AG08396 (cell line): ENCODE data around the gene SCARB2.

Experiments used
- DNase-seq: peaks from one replicate; pipeline ENCODE4 v3.0.0; 2012; ENCODE audit warnings: low spot score, mixed read lengths

Gene SCARB2

DNA sequence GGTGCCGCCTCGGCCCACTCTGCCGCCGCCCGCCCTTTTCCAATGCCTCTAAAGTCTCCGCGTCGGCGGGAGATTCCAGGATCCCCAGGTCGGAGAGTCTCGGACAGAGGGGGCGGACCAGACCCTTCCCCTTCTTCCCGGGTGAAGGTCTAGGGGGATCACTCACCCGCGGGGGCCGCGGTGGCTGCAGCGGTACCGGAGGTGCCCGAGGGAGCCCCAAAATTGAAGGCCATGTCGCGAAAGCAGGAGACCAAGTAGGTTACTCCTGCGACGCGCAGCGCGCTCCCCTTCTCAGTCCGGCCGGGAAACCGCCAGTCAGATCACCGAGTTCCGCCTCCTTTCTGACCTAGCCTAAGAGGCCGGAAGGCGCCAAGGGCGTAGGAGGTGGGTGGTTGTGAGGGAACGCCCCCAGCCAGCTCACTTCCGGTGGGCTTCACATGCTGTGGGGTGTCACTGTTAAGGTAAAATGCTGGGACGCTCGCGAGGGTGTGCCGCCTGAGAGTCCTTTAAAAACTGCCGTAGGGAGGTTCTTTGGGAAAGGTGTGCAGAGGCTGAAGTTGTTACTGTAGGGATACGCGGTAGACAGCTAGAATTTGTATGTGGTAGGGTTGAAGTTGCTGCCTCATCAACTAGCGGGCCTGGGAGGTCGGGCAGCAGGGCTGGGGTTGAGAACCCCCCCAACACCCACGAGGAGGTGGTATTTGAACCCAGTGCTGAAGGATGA, 65.3 kb downstream of the SCARB2 start, which contains the start of gene NUP54:
Gene NUP54 (minus strand): TSS at position 256 of the 724 bp plus-strand sequence. CDS start 23 bp downstream, at position 233.
- peak; percentile 92 for DNase-seq

DNA sequence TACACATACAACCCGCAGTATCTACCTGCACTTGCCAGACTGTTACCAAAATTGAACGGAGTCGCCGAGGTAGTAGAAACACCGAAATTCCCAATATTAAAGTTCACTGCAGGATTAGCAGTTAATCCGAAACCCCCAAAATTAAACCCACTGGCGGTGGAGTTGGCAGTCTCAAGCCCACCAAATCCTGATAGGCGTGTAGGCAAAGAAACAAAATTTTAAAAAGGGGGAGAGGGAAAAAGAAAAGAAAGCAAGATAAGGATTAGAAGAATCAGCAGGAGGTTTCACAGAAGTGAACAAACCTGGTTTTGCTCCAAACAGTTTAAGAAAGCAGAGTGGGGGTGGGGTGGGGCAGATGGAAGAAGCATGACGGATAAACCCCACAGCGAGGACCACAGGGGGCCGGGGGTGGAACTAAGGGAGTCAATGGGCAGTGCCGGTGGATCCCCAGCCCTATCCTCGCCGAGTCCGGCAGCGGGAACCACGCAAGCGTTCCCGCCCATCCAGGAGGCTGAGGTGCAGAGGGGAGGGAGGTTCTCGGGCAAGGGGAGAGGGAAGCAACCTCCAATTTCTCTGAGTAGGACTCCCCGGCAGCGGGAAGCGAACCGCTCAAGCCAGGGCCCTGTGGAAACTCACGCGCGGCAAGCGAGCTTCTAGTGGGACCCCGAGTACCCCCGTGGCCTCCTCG, 66.0 kb downstream of the SCARB2 start:
- peak; percentile 71 for DNase-seq

DNA sequence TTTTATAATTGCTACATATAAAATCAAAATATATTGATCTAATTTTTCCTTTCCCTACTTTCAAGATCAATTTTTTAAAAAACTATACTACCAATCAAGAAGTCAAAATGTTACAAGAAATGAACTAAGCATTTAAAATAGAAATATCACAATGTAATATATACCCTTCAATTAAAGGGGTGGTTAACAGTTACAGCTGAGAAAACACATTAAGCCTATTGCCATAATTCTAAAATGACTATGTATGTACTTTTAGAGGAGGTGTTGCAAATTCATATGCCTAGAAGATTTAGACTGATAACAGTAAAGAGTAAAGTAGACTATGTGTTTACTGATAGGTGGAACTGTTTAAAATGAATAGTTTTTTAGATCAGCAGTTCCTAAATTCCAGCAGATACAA, 69.1 kb downstream of the SCARB2 start:
- DNase-seq, result no peak

DNA sequence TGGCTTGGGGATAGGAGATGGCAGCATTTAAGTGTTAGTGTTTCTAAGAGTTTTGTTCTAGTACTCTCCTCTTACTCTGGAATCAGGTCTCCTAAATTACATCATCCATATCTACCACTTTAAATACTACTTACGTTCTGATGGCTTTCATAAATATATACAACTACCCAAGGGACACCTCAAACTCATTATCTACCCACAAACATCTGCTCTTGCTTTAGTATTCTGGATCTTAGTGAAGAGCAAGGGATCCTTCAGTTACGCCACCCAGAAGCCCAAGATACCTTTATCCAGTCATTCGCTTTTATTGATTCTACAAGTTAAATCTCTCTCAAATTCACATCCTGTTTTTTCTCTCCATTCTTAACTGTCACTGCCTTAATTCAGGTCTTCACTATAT, 72.4 kb downstream of the SCARB2 start:
- no peak for DNase-seq

DNA sequence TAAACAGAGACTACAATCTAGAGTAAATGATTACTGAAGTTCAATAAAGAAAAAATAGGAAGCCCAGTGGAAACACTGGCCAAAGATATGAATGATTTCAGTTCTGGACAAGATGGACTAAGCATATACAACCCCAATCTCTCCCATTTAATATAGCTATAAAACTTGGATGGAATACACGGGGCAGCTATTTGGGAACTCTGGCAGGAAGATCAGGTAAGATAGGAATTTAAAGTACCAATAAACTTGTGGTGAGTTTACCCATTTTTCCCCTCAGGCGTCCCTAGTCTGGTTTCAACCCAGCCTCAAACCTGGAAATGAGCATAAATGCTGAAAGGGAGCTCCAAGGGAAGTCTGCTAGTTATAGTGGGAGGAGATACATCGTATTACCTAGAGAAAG, 85.9 kb downstream of the SCARB2 start:
- no peak for DNase-seq

DNA sequence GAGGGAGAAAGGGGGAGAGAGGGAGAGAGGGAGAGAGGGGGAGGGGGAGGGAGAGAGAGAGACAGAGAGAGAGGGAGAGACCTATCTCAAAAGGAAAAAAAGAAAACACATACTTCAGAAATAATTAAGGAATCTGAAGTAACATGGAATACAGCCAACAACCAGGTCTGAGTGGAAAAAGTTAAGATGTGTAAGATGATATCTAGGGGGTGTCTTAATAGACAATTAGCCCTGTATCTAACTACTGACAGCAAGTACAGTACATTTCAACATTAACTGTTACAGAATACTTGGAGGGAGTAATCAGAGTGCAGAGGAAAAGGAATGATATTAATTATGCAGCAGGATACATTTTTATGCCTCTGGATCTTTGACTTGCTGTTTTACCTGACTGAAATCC, 87.8 kb downstream of the SCARB2 start:
- DNase-seq, result no peak

DNA sequence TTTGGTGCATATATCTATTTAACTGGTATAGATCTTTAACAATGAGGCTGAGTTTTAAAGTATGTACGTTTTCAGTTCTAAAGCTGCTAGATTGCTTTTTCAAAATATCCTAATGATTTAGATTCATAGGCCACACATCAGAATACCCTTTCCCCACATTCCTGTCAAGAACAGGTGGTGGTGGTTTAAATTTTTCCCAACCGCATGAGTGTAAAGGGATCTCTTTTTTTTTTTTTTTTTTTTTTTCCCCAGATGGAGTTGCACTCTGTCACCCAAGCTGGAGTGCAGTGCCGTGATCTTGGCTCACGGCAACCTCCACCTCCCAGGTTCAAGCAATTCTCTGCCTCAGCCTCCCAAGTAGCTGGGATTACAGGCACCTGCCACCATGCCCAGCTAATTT, 93.4 kb downstream of the SCARB2 start:
- DNase-seq, result no peak

DNA sequence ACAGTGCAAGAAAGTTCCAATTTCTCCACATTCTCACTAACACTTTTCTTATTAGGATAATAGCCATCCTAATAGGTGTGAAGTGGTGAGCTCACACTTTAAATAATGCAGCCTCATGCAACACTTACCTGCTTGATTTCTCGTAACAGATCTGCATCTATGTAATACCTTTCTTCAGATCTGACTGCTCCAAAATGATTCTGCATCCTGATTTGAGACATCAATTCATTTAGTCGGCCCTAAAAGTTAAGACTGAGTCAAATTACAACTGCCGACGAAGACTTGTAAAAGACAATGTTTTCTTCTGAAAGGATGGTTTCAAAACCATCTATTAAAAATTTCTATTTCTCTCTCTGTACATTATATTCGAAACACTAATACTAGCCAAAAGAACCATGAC, 96.1 kb downstream of the SCARB2 start:
- DNase-seq, result no peak

DNA sequence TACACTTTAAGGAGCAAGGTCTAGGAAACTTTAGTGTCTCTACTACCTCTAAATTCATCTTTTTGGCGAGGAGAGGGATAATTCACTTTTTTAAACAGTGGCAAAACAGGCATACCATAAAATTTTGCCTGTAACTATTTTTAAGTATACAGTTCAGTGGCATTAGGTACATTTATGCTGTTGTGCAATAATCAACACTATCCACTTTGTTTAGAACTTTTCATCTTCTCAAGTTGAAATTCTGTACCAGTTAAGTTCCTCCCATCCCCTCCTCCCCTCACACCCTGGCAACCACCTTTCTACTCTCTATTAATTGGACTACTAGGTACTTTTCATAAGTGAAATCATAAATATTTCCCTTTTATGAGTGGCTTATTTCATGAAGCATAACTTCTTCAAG, 96.8 kb downstream of the SCARB2 start:
- DNase-seq, result no peak
